PFSK-1 (cell line): ENCODE data around the gene ADNP2.

Experiments used
- FOXP2 ChIP-seq: optimal IDR thresholded peaks from 2 replicates; pipeline ENCODE3; 2011; ENCODE audit warnings: borderline replicate concordance, control low read depth, inconsistent platforms; ENCODE audit not compliant: insufficient read depth; ENCODE audit errors: extremely low read length, extremely low read depth
- POLR2AphosphoS5 ChIP-seq: IDR thresholded peaks from 2 replicates; pipeline ENCODE4 v1.6.1; 2012; ENCODE audit warnings: low read depth, mild to moderate bottlenecking, control low read depth, low read length, moderate library complexity
- REST ChIP-seq, 2 experiments: IDR thresholded peaks; 2 replicates each; pipeline versions ENCODE4 v1.6.1 to v1.8.0; 2011 to 2012; ENCODE audit warnings: low read depth in 2 of 2, low read length in 2 of 2, control low read depth in 1 of 2, inconsistent platforms in 1 of 2, mild to moderate bottlenecking in 1 of 2, moderate library complexity in 1 of 2; ENCODE audit not compliant: insufficient read depth in 1 of 2
- SIN3A ChIP-seq: IDR thresholded peaks from 2 replicates; pipeline ENCODE4 v1.6.1; 2012; ENCODE audit warnings: mild to moderate bottlenecking, low read length, moderate library complexity, borderline replicate concordance; ENCODE audit not compliant: insufficient read depth
- TAF1 ChIP-seq: IDR thresholded peaks from 2 replicates; pipeline ENCODE4 v1.6.1; 2012; ENCODE audit warnings: low read length, control low read depth, borderline replicate concordance; ENCODE audit not compliant: insufficient read depth

The ADNP2 gene

GRCh38 chr18:80182855-80183254 lies 73.8 kb downstream of the ADNP2 start:
- TF ChIP-seq FOXP2 (no peak), TAF1 (no peak), POLR2AphosphoS5 (no peak), REST (IDR thresholded peaks at IDR 0.05; ENCODE audit: insufficient read depth in 1 of 2, low read depth in 2 of 2, low read length in 2 of 2) (no peak), SIN3A (no peak)

GRCh38 chr18:80183273-80184050 lies 74.4 kb downstream of the ADNP2 start:
- no peak for TF ChIP-seq REST (IDR thresholded peaks at IDR 0.05; ENCODE audit: insufficient read depth in 1 of 2, low read depth in 2 of 2, low read length in 2 of 2)
- TF ChIP-seq TAF1, result no peak
- no peak for TF ChIP-seq SIN3A
- no peak for TF ChIP-seq POLR2AphosphoS5
- TF ChIP-seq FOXP2, result no peak

GRCh38 chr18:80184243-80184772 lies 75.2 kb downstream of the ADNP2 start:
- no peak for TF ChIP-seq REST (IDR thresholded peaks at IDR 0.05; ENCODE audit: insufficient read depth in 1 of 2, low read depth in 2 of 2, low read length in 2 of 2)
- TF ChIP-seq POLR2AphosphoS5, result no peak
- no peak for TF ChIP-seq FOXP2
- TF ChIP-seq TAF1, result no peak
- TF ChIP-seq SIN3A, result no peak

GRCh38 chr18:80185545-80185944 lies 76.5 kb downstream of the ADNP2 start:
- TF ChIP-seq TAF1, result no peak
- no peak for TF ChIP-seq FOXP2
- no peak for TF ChIP-seq SIN3A
- TF ChIP-seq REST (IDR thresholded peaks at IDR 0.05; ENCODE audit: insufficient read depth in 1 of 2, low read depth in 2 of 2, low read length in 2 of 2), result no peak
- TF ChIP-seq POLR2AphosphoS5, result no peak
